ENCODE results near the gene KCNAB3.

KCNAB3 gene

DNA sequence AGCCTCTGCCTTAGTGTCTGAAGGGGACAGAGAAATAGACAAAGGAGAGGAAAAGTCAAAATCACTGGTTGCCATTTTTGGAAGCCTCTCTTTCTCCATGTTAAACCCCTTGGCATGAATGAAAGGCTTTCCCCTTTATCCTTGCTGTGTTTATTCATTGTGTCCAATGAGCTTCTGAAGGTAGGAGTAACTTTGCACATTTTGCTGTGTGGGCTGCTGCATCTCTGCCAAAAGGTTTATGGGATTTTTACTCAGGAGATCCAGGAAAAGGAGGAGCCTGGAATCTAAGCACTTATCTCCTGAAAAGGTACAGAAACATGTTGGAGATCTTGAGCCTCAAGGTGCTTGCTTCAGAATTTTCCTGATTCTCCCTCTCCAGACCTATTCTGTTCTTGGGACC, 6.2 kb upstream of the KCNAB3 start:
- no peak for DNase-seq

DNA sequence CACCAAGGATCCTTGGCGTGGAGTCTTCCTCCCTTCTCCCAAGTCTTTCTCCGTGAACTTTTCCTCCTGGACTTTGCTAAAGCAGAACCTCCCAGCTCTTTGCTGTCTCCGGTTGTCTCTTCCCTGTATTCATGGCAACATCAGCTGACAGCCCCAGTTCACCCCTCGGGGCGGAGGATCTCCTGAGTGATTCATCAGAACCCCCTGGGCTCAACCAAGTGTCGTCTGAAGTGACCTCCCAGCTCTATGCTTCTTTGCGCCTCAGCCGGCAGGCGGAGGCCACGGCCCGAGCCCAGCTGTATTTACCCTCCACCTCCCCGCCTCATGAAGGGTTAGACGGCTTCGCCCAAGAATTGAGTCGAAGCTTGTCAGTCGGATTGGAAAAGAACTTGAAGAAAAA, 3.3 kb upstream of the KCNAB3 start:
- no peak for DNase-seq

DNA sequence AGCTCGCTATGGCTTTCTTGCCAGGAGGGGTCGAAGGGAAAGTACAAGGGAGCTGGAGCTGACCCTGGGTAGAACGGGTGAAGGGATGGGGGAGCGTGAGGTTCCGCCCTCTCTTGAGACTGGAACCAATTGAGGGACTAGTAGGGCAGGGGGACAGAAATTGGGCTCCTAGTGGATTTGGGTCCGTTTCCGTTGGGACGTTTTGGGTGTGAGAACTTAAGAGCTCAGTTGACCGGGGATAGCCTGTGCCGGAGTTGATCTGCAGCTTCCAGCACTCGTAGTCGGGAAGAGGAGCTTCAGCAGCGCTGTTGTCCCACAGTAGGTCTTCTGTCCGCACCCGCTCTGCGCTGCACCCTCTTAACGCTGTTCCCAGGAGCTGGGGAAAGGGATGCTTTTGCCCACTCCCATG, 2.8 kb upstream of the KCNAB3 start:
- peak; percentile 2 for DNase-seq

DNA sequence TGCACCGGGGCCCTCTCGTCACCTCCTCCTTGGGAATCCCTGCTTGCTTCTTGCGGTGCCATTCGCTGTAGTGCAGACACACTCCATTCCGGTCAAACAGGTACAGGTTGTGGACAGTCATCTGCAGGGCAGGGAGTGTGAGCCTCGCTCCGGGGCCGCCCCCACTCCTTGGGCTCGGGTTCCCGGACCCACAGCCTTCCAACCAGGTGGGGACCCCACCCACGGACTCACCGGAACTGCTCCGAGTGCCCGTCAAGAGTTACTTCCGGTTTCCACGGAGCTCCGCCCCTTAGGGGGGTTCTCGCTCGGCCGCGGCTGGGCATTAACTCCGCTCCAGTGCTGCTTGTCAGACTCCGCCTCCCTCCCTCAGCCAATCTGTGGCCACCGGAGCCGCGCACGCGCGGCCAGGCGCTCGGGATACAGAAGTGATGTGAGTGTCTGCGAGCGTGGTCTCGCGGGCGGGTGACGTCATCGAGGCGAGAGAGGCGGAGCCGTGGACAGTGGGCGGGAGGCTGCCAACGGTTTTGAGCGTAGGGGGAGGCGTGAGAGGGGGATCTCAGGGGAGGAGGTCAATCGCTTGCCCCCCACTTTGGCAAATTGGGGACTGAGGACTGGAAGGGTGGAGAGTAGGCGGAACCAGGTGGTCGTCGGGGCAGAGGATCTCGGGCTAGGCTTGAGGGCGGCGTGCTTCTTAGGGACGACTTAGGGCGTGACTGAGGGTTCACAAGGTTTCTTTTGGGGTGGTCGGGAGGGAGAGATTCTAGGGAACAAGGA, 2.2 kb upstream of the KCNAB3 start, which contains the start of the genes CNTROB and TRAPPC1:
TSS of gene CNTROB (plus strand) at position 498 of the 774 bp plus-strand sequence. CDS start 874 bp downstream, outside the sequence.
TSS of gene TRAPPC1 (minus strand) at position 238 of the 774 bp plus-strand sequence. CDS start at position 121, 117 bp downstream.
- DNase-seq, result peak; percentile 100

DNA sequence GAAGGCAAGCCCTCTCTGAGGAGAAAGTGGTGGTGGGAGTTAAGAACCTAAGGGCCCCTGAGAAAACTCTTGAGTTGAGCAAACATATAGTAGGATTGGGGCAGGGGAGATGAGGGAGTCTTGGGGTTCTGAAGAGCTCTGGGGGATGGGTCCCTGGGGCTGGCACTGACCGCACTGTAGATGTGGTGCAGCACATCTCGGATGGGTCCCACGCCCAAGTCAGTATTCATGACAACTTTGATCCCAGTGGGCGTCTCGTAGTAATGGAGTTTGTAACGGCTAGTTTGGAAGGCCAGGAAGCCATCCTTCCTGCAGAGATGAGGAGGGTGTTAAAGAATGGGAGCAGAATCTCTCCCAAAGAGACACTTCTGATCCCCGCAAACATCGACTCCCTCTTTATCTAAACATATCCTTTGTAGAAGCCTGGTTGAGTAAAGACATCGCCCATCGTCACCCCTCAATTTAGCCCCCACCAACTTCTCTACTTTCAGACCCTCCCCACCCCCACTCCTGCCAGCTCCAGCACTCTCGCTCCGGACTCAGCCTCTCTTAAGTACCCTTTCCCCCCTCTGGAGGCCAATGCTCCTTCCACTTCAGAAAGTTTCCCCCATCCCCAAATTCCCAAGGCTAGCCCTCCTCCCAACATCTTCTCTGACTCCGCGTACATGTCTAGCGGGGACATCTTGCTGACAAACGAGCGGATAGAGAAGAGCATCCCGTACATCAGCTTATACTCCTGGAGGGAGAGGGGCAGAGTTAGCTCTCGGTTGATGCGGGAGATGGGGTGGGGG, 1.4 kb upstream of the KCNAB3 start:
- no peak for DNase-seq

DNA sequence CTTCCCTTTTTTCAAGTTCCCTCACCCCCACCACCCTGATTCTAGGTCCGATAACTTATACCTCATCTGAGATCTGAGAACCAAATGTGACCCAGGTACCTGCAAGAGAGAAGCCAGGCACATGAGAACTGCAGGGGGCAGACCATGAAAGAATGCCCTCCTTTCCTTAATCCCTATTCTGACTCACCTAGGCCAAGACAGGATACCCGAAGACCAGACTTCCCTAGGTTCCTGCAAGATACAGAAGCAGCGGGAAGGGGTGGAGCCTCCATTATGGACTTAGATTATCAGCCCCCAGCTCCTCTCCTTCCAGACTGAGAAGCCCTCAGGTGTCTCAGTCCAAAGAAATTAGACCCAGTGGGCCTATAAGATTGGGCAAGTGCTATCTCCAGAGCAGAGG, 2.1 kb downstream of the KCNAB3 start:
- DNase-seq, result no peak

DNA sequence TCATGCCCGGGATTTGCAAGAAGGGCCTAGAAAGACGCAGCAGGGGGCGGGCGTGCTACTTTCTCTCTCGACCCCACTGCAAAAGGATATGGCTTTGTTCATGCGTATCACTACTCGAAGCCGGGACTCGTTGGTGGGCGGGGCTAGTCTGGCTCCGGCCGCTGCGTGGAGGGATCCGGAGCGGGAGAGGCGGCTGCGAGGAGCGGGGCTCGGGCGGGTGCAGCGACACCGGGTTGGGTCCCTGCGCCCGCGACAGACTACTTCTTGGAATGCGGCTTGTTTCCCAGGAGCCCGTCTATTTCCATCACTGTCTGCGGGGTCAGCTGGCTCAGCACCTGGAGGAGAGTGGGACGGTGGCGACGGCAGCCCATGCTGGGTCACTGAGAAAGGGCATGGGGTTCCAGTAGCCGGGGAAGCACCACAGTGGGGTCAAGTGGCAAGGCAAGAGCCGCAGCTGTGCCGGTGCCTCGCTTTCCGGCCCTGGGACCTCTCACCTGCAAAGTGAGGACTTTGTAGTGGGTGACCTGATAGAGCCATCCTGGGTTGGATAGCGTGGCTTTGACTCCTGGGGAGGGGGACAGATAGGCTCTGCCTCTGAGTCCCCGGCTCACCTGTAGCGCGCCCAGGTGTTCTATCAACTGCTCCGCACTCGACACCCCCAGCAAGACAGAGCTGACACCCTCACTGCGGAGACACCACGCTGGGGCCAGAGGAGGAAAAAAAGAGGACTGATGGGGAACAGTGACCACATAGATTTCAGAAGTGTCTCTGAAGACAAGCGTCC, 6.6 kb downstream of the KCNAB3 start:
- DNase-seq, result peak; percentile 88

DNA sequence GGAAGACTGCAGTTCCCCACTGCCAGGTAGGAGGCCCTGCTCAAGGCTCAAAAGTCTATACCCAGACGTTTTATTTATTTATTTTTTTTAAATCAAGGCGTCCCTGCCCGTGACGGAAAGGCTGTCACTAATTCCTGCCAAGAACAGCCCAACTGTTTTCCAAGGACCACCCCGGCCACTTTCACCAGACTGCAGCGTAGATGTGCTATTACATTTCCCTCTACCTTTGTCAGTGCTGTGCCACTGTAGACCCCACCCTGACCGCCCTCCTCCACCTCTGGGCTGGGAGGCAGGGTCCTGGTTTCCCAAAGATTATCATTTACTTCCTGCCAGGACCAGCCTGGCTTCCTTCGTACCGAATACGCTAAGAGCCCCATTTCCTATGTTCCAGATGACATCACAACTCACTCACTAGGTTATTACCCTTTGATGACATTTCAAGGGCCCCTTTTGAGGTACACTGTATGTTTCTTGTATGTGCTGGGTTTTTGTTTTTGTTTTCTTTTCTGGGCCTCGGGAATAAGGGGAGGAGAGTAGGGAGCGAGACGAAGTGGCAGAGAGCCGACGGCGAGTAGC, 7.3 kb downstream of the KCNAB3 start:
- no peak for DNase-seq

DNA sequence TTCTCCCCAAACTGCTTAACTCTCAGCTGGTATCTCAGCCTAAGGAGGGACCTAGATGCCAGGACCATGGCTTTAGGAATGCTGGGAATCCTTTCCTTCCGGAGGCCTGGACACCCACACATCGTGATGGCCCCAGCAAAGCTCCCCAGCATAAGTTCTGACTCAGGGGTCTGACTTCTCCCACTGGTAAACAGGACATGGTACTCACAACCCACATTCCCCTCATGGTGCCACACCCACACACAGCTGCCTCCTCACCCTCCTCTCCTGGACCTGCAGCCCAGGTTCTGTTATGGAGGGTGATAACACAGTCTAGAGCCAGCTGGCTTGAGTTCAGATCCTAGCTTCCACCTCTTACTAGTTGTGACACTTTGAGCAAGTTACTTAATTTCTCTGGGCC, 12.8 kb downstream of the KCNAB3 start:
- no peak for DNase-seq

DNA sequence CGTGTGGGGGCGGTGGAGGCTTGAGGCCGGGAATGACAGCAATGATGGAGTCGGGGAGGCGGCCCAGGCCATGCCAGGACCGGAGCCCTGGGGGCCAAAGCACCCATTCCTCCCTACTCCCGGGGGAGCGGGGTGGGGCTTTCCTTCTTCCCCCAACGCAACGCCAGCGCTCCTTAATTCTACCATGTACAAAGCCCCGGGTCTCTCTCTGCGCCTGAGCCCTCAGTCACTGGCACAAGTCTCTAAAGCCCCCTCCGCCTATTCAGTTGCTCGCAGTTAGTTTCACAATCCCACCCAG, 13.3 kb downstream of the KCNAB3 start:
- DNase-seq, result no peak

DNA sequence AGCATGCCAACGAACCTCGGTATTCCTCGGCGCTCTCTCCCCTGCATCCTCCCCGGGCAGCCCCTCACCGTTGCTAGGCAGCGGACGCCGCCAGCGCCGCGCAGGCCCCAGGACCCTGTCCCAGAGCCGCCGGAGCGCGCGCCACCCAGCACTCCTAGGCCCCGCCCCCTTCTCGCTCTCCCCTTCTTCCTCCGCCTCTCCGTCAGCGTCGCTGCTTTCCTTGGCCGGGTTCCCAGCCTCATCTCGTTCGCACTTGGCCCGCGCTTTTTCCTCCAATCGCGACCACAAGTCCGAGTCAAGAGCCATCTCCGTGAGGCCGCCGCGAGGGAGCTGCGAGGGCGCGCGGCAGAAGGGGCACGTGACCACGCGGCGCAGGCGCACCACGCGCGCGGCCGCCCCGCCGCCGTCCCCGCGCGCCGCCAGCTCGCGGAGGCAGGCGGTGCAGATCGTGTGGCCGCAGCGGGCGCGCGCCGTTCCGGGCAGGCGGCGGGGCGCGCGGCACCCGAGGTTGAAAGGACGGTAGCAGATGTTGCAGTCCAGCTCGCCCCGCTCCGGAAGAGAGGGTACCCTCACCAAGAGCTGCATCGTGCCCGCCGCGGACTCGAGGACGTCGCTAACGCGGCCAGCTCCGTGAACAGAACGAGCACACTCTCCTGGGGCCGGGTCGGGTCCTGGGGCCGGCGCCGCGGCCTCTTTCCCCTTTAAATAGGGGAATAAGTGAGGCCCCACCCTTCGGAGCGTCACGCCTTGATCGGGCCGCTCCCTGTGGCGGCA, 13.9 kb downstream of the KCNAB3 start, which contains the start of gene RNF227:
TSS of gene RNF227 (minus strand) at position 679 of the 774 bp plus-strand sequence. CDS start at position 585, 94 bp downstream.
- DNase-seq, result peak; percentile 100

DNA sequence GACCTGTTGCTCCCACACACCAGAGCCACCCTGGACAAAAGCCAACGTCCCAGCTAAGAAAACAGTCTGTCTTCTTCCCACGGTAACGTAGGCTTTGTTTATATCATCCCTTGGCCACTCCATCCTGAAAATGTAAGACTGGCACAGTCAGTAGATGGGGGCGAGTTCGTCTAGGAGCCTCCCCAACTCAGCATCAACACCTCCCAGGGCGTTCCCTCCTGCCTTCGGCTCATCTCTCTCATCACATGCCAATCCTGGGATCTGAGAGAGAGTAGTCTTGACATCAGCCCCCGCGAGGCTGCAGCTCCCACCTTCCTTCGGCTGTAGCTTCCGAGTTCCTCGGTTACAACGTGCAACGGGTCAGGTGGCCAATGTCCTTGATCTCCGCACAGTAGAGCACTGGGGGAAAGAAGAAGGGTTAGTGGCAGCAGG, 14.5 kb downstream of the KCNAB3 start:
- peak; percentile 30 for DNase-seq

DNA sequence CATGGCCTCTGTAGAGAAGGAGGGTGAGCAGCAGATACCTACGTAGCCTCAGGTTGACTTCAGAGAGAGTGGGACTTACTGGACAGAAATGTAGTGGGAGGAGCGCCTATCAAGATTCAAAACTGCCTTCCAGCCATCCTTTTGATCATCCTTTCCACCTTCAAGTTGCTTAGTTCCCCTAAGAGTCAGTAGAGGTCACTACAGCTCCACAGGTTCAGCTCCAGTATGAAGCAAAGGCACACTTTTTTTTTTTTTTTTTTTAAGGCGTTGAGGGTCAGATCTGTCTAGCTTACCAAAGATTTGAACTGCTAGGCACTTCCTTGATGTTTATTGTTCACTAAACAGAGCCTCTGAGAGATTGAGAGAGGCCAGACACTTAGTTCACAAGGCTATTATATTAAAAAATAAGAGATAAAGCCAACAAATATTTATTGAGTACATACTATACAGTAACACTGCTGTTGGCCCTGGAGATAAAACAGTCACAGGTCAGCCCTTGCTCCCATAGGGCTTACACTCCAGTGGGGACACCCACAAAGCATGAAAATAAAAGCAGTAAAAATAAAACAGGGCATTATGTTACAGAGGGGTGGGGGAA, 16.6 kb downstream of the KCNAB3 start:
- DNase-seq, result peak; percentile 37

DNA sequence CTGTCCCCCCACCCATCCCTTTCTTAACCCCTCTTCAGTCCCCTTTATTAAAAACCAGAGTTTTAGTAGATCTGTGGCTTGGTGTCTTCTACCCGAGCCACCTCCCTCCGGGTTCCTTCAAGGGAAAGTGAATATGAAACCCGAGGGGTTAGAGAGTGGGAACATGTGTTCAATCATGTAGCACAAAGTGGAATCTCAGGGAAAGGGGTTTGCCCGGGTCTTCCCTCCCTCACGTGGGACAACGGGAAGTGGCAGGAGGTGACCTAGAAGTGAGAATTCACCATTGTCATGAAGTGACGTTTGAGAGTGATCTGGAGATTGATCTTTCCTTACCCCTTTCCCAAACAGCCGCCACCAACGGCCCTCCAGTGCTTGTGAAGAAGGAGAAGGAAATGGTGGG, 18.5 kb downstream of the KCNAB3 start:
- no peak for DNase-seq

DNA sequence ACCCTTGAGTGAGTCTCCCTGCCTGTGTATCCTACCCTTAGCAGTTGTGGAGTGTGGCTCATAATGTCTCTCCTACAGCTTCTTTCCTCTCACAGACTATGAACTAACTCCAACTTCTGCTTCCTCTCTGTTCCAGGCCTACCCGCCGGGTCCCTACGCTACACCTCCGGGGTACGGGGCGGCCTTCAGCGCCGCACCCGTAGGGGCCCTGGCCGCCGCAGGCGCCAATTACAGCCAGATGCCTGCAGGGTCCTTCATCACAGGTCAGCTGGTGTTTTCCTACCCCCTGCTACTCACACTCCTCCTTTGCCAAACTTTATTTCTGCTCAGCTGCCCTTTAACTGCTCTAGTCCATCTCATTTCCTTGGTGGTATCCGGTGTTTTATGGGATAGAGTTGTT, 18.9 kb downstream of the KCNAB3 start:
- no peak for DNase-seq

DNA sequence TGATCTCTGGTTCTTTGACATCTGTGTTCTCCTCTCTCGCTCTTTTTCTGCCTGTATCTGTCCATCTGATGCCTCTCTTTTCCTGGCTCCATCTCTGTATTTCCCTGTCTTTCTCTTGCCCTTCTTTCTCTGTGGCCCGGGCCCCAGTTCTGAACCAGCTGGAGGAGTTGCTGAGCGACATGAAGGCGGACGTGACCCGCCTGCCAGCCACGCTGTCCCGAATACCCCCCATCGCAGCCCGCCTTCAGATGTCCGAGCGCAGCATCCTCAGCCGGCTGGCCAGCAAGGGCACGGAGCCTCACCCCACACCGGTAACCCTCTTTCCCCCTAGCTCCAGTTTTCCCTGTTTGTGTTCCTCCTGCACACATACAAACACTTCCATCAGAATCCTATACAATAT, 19.4 kb downstream of the KCNAB3 start:
- DNase-seq, result no peak

DNA sequence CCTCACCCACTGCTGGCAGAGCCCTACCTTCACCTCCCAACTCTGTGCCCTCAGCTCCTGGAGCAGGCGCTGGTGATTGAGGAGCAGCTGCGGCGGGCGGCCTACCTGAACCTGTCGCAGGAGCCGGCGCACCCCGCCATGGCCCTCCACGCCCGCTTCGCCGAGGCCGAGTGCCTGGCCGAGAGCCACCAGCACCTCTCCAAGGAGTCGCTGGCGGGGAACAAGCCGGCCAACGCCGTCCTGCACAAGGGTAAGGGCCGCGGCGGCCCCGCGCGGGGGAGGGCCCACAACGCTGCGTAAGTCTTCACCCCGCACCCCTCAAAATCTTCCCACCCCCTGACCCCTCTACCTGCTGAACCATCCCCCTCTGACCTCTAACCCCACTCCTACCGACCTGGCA, 20.6 kb downstream of the KCNAB3 start:
- DNase-seq, result no peak

DNA sequence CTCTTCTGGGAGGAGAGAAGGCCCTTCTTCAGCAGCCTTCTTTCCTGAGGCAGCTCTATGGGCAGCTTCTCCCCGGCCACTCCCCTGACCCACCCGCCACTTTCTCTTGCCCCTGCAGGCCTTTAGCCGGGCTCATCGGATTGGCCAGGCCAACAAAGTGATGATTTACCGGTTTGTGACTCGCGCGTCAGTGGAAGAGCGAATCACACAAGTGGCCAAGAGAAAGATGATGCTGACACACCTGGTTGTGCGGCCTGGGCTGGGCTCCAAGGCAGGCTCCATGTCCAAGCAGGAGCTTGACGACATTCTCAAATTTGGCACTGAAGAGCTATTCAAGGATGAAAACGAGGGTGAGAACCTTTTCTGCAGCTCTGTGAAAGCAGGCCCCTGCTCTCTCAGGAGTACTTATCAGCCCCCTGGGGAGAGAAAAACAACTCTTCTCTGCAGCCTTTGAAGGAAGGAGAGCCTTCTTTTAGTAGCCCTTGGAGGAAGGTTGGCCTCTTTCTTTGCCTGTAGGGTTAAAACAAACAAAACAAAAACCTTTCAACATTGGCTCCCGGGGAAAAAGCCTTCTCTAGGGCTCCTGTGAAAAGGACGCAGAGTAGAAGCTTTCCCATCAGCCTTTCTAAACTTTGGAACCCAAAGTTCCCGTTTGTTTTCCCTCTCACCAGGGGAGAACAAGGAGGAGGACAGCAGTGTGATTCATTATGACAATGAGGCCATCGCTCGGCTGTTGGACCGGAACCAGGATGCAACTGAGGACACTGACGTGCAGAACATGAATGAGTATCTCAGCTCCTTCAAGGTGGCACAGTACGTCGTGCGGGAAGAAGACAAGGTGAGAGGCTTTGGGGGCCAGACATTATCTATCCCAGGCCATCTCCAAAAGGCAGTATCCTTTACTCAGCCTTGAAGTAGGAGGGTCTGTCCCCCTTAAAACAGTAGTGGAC, 26.2 kb downstream of the KCNAB3 start:
- DNase-seq, result no peak

DNA sequence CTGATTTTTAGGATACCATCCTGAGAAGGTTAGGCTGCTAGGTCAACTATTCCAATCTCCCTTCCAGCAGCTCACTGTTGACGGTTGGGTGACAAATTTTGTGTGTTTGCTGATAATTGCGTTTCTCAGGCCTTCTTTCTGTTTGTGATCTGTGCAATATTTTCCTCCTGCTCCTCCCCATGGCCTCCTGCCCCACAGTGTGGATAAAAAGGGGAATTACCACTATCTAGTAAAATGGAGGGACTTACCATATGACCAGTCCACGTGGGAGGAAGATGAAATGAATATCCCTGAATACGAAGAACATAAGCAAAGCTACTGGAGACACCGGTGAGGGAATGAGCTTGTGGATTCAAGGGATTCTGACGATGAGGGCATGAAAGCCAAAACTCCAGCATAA, 31.9 kb downstream of the KCNAB3 start:
- DNase-seq, result no peak

DNA sequence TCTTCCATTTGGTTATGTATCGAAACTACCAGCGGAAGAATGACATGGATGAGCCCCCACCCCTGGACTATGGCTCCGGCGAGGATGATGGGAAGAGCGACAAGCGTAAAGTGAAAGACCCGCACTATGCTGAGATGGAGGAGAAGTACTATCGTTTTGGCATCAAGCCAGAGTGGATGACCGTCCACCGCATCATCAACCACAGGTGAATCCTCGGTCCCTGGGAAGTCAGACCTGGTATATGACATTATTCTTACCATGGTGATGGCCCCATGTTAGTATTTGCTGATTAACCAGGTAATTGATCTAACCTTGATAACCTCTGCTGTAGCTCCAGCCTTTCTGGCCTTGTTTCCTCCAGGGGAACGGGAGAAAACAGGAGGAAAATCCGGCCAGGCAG, 32.6 kb downstream of the KCNAB3 start:
- DNase-seq, result no peak

DNA sequence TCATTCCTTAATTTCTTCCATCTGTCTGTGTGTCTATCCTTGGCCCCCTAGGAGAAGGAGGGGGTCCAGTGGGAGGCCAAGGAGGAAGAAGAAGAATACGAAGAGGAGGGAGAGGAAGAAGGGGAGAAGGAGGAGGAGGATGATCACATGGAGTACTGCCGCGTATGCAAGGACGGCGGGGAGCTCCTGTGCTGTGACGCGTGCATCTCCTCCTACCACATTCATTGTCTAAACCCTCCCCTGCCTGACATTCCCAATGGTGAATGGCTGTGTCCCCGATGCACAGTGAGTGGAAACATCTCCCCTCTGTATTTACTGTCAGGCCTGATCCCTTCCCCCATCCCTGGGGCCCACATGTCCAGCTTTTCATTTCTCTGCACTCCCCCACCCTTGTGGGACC, 34.8 kb downstream of the KCNAB3 start:
- no peak for DNase-seq
